GM18499 (cell line): ENCODE results near the gene TES.
"Not testable (repeated sequence)": the region's sequence is repeated elsewhere in the genome, so short reads cannot be mapped to it uniquely, and the experiment has no call there.

ENCODE experiments used
- ATAC-seq: cut with Tn5 transposase; IDR thresholded peaks from one replicate; pipeline ENCODE4 v1.9.1; 2021; ENCODE audit warnings: moderate number of reproducible peaks; ENCODE audit not compliant: insufficient read depth, unreplicated experiment

Gene TES

DNA sequence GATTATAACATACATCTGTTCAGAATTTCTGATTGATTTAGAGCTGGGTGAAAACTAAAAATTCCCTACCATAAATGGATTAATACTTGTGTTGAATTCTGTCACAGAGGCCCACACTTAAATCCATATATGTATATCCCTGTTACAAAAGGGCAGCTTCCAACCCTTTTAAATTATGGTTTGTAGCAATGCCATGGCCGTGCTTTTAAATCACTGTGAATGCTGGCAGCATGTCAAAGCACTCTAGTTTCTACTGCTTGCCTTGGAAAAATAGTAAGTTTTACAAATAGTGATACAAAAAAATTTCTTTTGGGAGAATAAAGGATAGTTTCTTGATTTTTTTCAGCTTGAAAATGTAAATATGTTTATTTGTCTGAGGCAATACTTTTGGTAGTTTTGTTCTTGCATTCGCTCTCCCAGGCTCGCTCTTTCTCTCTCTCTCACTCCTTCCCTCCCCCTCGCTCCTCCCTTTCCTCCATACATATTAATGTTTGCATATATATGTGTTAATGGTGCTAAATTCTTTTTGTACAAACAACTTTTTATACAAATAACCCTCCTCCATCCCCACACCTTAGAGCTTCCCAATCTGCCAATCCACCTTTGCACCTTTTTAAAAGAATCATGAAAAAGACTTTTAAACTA, 29.8 kb downstream of the TES start:
- ATAC-seq: no peak

- no peak for ATAC-seq
Observed at GRCh38 chr7:116241291-116241690, 31.0 kb downstream of the TES start.

DNA sequence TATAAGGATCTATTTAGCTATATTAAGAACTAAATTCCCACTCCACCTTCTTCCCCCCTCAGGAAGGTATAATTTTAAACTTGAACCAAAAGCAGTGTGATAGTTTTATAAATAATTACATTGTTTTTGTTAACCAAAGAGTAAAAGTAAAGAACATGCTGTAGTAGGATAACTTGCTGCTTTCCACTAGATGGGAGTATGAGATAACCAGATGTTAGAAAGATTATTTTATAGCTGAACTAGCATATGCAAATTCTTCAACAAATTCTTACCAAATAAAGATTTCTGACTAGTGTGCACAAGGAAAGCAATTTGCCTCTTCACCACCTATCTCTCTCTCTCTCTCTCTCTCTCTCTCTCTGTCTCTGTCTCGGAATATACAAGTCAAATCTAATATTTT, 31.8 kb downstream of the TES start:
- ATAC-seq: no peak

DNA sequence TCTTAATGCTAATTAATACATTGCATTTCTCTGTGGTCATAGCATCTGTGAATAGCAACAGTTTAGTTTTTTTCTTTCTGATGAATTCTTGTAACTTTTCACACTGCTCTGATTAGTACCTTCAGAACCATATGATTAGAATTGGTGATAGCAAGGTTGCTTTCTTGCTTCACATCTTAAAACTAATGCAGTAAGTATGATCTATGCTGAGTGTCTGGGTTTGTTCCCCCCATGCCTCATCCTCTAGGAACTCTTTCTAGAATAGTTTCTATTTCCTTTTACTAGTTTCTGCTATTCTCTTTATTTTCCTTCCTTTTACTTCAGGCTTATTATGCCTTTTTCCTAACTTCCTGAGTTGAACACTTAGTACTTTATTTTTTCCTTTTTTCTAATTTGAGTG, 32.4 kb downstream of the TES start:
- ATAC-seq: no peak

DNA sequence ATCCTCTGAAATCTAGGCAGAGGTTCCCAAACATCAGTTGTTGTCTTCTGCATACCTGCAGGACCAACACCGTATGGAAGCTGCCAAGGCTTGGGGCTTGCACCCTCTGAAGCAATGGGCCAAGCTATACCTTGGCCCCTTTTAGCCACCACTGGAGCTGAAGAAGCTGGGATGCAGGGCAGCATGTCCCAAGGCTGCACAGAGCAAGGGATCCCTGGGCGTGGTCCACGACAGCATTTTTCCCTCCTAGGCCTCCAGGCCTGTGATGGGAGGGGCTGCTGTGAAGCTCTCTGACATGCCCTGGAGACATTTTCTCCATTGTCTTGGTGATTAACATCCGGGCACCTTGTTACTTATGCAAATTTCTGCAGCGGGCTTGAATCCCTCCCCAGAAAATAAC, 34.5 kb downstream of the TES start:
- not testable (repeated sequence) for ATAC-seq

DNA sequence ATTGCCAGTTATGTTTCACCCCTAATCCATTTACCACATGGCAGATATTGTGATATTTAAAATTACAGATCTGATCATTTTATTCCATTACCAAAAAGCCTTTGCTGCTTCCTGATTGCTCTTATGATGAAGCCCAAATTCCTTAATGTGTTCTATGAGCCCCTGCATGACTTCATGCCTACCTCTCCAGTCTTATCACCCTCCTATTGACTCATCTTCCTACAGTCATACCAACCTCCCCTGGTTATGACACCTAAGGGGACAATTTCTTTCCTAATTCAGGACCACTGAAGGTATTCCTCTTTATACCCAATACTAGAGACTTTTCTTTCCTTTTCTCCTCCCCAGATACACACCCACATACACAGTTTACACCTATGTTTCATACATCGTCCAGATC, 36.0 kb downstream of the TES start:
- no peak for ATAC-seq

DNA sequence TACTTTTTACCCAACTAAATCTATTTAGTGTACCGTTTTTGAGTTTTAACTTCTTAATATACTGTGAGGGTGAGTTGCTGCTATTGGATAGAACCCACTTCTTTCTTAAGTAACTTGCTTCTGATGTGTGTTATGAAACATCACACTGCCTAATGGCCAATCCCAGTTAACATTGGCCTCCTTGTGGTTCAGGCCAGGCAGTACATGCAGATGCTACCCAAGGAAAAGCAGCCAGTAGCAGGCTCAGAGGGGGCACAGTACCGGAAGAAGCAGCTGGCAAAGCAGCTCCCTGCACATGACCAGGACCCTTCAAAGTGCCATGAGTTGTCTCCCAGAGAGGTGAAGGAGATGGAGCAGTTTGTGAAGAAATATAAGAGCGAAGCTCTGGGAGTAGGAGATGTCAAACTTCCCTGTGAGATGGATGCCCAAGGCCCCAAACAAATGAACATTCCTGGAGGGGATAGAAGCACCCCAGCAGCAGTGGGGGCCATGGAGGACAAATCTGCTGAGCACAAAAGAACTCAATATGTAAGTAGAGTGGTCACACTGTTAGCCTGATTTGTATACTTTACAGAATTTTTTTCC, 39.7 kb downstream of the TES start:
- no peak for ATAC-seq

- no peak for ATAC-seq
Observed at GRCh38 chr7:116251675-116252074, 41.3 kb downstream of the TES start.

- ATAC-seq: no peak
Observed at GRCh38 chr7:116252249-116252648, 41.9 kb downstream of the TES start.

DNA sequence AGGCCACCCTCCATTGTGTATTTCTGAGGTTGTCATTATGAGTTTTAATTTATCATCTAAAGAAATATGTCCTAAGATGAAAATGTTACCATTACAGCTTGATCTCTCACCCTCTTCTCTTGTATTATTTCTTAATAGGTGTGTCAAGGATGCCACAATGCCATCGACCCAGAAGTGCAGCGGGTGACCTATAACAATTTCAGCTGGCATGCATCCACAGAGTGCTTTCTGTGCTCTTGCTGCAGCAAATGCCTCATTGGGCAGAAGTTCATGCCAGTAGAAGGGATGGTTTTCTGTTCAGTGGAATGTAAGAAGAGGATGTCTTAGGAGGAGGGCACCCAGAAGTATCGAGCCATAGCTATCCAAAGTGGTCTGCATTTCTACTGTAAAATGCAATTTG, 46.8 kb downstream of the TES start:
- no peak for ATAC-seq

GRCh38 chr7:116258734-116259133, 48.4 kb downstream of the TES start:
- no peak for ATAC-seq

DNA sequence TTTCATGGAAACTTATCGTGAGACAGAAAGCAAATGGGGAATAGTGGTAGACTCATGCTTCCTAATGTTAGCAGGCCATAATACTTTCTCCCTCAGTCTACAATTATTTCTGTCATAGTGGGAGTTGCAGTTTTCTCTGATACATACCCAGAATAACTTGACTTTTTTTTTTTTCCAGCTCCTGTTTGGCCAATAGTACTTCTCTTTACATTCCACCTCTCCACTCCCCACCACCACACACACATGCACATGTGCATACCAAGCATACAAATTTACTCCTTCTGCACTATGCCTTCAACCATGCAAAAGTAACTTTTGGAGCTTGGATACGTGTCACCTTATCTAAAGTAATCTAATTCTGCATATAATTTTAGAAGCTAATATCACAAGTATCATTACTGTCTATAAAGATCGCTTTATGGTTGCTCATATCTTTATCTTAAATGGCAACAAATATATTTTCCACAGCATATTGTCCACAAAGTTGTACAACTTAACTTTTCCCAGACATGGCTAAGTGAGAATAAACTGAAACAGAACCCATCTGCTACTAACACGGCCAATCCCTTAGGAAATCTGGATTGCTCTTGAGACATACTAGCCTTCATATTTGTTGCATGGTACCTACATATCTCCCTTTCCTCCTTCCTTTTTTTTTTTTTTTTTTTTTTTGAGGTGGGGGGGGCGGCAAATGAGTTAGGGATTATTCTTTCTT, 49.0 kb downstream of the TES start:
- no peak for ATAC-seq

GRCh38 chr7:116259871-116260440, 49.6 kb downstream of the TES start:
- ATAC-seq: no peak

DNA sequence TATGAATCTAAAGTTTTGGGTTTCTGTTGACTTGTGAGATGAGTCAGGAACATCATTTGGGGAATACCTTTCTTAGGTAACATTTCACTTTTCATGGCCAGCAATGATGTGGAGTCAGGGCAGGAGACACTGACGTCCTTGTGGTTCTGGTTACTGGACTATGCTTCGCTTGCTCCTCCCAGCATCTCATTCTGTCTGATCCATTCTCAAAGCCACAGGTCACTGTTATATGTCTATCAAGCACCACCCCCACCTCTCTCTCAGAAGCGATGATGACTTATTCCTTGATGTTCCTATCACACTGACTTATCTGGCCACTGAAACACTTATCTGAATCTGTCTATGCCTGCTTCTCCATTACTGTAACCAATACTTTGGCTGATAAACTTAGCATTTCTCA, 51.6 kb downstream of the TES start:
- no peak for ATAC-seq

- ATAC-seq: no peak
Observed at GRCh38 chr7:116265881-116266280, 55.5 kb downstream of the TES start.

DNA sequence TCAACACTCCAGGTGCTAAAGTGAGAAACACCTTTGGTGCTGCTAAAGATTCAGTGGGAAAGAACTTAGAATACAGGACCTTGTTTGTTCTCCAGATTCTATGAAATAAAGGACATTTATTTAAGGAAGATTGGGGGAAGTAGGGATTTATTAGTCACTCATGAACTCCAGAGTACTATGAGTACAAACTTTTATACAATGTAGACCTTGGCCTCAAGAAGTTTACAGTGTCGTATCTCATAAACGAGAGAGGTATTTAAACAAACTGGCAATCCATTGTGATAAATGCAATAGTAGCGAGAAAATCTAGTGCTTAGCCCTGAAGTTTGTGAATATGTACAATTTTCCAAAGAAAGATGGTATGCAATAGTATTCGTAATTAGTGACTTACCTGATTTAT, 59.1 kb downstream of the TES start:
- no peak for ATAC-seq

GRCh38 chr7:116271161-116271913, 61.0 kb downstream of the TES start:
- ATAC-seq: no peak

GRCh38 chr7:116271963-116272886, 61.9 kb downstream of the TES start:
- ATAC-seq: no peak

GRCh38 chr7:116273283-116273917, 63.1 kb downstream of the TES start:
- no peak for ATAC-seq
